Glomerular visceral epithelial cell (primary cell): ENCODE results near the gene ROBO2.

Experiments
- DNase-seq: peaks from one replicate; pipeline ENCODE4 v3.0.0-alpha.2; 2016; ENCODE audit errors: extremely low spot score

ROBO2 gene

GRCh38 chr3:77479021-77479420, 439.1 kb downstream of the ROBO2 start:
- no peak for DNase-seq

GRCh38 chr3:77489216-77489615, 449.3 kb downstream of the ROBO2 start:
- no peak for DNase-seq

- DNase-seq, result no peak
Observed at GRCh38 chr3:77491961-77492360, 452.1 kb downstream of the ROBO2 start.

- DNase-seq, result no peak
Observed at GRCh38 chr3:77500721-77501120, 460.8 kb downstream of the ROBO2 start.

- DNase-seq, result no peak
Observed at GRCh38 chr3:77506384-77506783, 466.5 kb downstream of the ROBO2 start.

GRCh38 chr3:77513542-77513941, 473.6 kb downstream of the ROBO2 start:
- DNase-seq, result no peak

GRCh38 chr3:77514766-77515165, 474.9 kb downstream of the ROBO2 start:
- no peak for DNase-seq

GRCh38 chr3:77524463-77524862, 484.6 kb downstream of the ROBO2 start:
- no peak for DNase-seq

GRCh38 chr3:77524946-77525682, 485.2 kb downstream of the ROBO2 start:
- DNase-seq, result no peak

- no peak for DNase-seq
Observed at GRCh38 chr3:77526573-77527113, 486.7 kb downstream of the ROBO2 start.

- no peak for DNase-seq
Observed at GRCh38 chr3:77529522-77529921, 489.6 kb downstream of the ROBO2 start.

GRCh38 chr3:77530870-77531269, 491.0 kb downstream of the ROBO2 start:
- no peak for DNase-seq

GRCh38 chr3:77535116-77535515, 495.2 kb downstream of the ROBO2 start:
- no peak for DNase-seq

- no peak for DNase-seq
Observed at GRCh38 chr3:77536038-77536775, 496.3 kb downstream of the ROBO2 start.

- DNase-seq, result no peak
Observed at GRCh38 chr3:77539014-77539413, 499.1 kb downstream of the ROBO2 start.

- peak; percentile 4 for DNase-seq
Observed at GRCh38 chr3:77539677-77540076, 499.8 kb downstream of the ROBO2 start.

- no peak for DNase-seq
Observed at GRCh38 chr3:77541203-77541922, 501.5 kb downstream of the ROBO2 start.

GRCh38 chr3:77546246-77546645, 506.3 kb downstream of the ROBO2 start:
- DNase-seq, result no peak

GRCh38 chr3:77549034-77549433, 509.1 kb downstream of the ROBO2 start:
- DNase-seq, result no peak

- no peak for DNase-seq
Observed at GRCh38 chr3:77553240-77553639, 513.3 kb downstream of the ROBO2 start.

- peak; percentile 1 for DNase-seq
Observed at GRCh38 chr3:77562089-77562488, 522.2 kb downstream of the ROBO2 start.

GRCh38 chr3:77563012-77563411, 523.1 kb downstream of the ROBO2 start:
- DNase-seq, result no peak
